GOT3 (cell line): ENCODE data around the gene TPSB2.
"Not testable (repeated sequence)": the region's sequence is repeated elsewhere in the genome, so short reads cannot be mapped to it uniquely, and the experiment has no call there.

ENCODE experiments used
- DNase-seq: peaks from one replicate; lab custom pipeline; 2025; ENCODE audit warnings: mixed read lengths; lab: John Stamatoyannopoulos, UW

Gene TPSB2

DNA sequence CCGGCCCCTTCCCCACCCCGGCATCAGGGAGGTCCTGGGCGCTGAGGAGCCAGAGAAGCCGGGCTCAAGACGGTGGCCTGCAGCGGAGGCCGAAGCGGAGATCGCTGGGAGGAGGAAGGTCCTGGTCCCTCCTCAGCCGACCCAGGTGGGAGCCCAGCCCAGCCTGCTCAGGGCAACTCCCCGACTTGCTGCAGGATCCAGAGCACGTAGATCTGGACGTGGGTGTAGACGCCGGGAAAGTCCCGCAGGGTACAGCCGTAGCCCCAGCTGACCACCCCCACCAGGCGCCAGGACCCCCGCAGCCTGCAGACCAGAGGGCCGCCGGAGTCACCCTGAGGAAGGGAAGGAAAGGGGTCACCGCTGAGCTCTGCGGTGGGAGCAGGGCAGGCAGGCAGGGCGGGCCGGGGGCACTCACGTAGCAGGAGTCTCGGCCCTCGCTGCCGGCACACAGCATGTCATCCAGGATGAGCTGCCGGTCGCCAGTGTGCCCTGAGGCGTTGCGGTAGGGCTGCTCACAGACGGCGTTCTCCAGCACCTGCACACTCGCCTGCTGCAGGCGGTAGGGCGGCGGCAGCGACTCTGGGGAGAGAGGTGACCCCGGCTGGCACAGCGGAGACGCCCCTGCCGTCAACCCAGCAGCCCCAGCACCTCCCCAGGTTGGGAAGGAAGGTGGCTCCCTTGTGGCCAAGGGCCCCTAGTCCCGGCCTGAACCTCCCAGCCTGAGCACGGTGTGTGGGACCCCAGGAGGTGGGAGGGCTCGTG is 31.3 kb upstream of the TPSB2 start:
- no peak for DNase-seq

DNA sequence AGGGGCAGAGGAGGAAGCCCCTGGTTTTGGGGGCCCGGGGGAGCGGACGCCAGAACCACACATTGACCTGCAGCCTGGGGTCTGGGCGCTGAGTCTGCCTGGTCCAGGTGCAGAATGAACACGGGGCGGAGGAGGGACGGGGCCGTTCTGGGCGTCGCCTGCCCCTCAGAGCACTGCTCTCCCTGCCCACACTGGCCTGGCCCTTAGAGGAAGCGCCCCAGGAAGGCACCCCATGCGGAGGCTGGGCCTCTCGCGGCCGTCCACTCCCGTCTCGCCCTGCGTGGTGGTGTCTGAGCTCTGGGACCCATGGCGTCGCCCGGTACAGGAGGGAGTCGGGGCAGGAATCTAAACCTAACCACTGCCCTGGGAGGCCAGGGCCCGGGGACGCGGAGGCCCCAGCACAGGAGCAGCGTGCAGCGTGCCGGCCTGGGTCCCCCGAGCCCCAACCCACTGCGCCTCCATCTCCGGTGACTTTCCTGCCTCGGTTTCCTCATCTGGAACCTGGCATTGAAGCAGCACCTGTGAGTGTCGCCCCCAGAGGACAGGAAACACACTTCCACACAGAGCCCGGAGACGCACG is 30.2 kb upstream of the TPSB2 start:
- DNase-seq: no peak

DNA sequence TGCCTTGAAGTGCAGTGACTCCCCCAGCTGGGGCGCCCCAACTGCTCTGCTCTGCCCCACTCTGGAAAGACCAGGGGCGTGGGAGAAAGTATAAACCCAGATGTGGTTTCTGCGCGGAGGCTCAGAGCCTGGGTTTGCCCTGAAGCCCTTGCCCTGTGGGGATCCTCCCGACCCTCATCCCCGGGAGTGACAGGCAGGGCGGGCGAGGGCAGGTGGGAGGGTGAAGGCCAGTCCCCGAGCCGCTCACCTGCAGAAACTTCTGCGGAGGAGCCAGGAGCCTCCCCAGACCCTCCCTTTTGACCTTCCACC is 29.7 kb upstream of the TPSB2 start:
- DNase-seq: no peak

DNA sequence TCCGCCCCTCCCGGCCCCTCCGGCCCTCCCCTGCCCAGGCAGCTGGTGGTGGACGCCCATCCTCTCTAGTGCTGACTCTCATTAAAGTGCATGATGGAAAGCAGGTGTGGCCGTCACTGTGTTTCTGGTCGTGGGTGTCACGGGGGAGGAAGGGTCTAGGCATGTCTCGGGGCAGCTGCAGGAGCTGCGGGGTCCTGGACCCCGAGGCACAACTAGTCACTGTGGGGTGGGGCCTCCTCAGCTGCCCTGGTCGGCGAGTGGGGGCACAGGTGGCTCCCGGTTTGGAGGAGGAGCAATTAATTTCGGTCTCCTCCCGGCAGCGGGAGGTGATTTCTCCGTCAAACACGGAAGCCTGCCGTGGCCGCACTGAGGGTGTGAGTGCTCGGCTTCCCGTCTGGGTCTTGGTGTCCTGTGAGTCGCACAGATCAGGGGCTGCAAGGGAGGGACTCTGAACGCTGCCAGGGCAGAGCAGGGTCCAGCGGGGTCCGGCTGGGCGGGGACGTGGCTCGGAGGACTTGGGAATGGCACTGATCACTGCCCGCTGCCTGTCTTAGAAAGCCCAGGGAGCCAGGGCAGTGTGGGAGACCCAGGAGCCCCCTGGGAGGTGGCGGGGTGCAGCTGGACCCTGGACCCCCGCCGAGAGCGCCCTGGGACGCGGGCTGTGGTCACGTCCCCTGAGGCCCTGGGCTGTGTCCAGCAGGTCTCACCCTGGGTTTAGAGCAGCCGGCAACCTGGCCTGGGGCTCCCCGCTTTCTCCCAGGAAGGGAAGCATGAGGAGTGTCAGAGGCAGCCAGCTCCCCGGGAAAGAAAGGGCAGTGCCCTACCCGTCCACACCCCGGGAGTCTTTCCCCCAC is 29.1 kb upstream of the TPSB2 start:
- DNase-seq: no peak

DNA sequence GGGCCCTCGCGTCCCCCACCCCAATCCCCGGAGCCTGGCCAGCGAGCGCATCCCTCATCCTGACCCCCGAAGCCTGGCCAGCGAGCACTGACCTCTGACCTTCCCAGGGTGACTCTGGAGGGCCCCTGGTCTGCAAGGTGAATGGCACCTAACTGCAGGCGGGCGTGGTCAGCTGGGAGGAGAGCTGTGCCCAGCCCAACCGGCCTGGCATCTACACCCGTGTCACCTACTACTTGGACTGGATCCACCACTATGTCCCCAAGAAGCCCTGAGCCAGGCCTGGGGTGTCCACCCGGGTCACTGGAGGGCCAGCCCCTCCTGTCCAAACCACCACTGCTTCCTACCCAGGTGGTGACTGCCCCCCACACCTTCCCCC is 28.2 kb upstream of the TPSB2 start:
- DNase-seq: no peak

DNA sequence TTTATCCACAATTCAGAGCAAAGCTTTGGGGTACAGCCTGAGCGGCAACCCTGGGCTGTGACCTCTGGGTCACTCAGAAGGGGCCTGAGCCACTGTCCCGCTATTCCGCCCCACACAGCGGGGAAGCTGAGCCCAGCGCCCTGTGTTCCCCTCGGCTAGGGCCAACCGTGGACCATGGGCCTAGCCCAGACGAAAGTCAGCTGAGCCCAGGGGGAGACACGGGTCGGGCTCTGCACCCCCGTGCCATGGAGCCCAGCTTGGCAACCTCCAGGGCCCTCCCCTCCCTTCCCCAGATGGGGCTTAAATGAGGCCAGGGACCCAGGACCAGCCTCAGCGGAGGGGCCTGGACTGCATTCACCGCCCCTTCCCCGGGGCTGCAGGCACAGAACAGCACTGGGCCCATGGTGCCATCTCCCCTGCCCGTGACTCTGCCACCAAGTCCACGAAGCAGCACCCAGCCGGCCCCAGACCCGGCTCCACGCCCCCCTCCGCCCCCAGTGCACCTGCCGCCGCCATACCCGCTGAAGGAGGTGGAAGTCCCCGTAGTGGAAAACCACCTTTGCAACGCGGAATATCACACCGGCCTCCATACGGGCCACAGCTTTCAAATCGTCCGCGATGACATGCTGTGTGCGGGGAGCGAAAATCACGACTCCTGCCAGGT is 27.7 kb upstream of the TPSB2 start:
- DNase-seq: no peak

DNA sequence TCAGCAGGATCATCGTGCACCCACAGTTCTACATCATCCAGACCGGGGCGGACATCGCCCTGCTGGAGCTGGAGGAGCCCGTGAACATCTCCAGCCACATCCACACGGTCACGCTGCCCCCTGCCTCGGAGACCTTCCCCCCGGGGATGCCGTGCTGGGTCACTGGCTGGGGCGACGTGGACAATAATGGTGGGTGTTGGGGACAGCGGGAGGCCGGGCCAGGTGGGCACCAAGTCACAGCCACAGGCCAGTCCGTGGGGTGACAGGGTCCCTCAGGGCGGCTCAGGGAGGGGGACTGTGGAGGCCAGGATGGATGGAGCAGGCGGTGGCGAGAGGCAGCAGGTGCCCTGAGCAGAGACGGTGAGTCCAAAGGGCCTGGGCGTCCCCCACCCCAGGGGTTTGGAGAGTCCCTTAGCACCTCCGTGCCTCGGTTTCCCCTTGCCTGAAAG is 26.9 kb upstream of the TPSB2 start:
- DNase-seq: no peak

DNA sequence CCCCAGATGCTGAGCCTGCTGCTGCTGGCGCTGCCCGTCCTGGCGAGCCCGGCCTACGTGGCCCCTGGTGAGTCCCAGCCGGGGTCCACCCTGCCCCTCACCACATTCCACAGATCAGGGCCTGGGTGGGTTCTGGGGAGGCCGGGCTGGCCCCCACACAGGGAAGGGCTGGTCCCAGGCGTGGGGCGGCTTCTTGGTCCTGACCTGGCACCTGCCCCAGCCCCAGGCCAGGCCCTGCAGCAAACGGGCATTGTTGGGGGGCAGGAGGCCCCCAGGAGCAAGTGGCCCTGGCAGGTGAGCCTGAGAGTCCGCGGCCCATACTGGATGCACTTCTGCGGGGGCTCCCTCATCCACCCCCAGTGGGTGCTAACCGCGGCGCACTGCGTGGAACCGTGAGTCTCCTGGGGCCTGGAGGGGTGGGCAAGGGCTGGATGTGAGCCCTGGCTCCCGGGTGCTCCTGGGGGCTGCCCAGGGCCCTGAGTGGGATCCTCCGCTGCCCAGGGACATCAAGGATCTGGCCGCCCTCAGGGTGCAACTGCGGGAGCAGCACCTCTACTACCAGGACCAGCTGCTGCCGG is 26.4 kb upstream of the TPSB2 start:
- not testable (repeated sequence) for DNase-seq

DNA sequence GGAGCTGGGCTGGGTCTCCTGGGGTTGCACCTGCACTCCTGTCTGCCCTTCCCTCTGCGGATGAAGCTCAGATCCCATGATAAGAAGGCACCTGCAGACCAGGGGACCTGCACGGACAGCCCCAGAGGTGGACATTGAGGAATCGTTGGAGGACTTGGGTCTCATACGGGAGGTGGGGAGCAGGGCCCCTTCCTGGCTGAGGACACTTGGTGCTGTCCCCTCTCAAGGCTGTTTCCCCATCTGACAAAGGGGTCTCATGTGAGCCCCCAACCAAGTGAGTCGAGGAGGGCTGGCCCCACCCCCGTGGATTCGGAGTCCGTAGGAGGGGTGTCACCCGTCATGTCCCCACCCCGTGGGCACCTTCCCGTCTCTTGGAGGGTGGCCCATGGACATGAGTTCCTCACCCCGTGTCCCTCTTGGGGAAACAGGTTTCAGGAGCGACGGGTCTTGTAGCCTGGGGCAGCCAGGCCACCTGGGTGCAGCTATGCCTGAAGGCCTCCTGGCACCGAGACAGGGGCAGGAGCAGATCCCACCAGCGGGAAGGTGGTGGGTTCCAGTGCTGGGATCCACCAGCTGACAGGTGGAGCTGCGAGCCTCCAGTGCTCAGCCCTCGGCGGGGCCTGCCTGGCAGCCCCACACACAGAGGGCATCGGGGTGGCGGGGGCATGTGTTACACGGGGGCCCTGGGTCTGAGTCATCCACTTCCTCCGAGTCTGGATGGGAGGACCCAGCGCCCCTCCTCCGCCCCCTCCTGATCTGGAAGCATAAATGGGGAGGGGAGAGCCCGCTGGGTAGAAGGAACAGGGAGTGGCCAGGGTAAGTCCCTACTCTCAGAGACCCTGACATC is 25.5 kb upstream of the TPSB2 start, which contains the start of gene TPSD1:
TSS of gene TPSD1 (plus strand) at position 794 of the 847 bp plus-strand sequence. CDS start 212 bp downstream, outside the sequence.
- not testable (repeated sequence) for DNase-seq

DNA sequence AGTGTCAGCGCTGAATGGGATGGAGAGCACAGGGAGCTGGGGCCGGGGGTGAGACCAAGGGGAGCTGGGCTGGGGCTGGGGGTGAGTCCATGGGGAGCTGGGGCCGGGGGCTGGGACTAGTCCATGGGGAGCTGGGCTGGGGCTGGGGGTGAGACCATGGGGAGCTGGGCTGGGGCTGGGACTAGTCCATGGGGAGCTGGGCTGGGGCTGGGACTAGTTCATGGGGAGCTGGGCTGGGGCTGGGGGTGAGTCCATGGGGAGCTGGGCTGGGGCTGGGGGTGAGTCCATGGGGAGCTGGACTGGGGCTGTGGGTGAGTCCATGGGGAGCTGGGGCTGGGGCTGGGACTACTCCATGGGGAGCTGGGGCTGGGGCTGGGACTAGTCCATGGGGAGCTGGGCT is 24.8 kb upstream of the TPSB2 start:
- not testable (repeated sequence) for DNase-seq

DNA sequence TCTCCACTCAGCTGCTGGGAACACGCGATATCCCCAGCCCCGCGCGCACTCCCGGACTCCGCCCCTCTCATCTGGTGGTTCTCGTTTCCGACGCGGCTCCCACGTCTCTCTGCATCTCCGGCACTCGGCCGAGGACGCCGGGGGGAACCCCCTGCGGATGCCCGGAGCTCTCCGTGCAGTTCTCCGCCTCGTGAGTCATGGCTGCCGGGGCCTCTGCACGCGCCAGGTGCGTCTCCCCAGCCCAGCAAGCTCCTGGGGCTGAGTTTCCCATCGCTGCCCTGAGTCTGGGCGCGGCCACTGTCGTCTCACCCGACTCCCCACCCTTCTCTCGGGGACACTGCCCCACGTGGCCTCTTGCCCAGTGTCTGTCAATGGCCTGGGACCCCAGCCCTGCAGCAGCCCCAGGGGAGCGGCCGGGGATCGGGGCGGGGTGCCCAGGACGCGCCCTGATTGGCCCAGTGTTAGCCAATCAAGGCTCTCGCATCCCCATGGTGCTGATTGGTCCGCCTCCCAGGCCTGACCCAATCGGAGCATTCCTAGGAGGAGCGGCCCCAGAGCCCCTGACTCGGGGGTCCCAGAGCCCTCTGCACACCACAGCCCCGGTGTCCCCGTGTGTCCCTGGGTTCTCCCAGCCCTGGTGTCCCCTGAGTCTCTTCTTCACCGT is 23.8 kb upstream of the TPSB2 start:
- not testable (repeated sequence) for DNase-seq

DNA sequence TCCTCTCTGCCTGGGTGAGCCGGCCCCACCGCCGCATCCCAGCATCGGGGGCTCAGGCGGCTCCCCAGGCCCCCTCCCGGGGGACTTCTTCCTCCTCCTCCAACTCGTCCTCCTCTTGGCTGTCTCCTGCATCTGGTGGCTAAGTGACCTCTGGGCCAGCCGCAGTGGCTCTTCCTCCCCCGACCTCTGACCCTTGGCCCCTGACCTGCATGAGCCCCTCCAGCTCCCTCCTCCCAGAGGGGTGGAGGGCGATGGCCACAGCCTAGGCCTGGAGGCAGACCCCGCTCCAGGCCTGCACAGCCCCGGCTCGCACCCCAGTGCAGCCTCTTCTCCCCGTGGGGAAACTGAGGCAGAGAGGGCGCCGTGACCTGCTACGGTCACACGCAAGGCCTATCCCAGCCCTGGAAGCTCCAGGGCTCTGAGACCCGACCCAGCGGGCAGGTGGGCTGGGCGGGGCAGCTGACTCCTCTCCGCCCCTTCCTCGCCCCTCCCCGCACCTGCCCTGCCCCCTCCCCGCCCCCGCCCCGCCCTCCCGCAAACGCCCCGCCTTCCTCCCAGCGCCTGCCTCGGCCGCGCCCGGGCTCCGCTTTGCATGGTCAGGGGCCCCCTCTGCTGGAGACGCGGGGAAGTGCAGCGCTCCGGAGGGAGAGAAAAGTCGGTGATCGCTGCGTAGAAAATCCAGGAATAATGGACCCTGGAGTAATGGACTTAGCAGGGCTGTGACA is 19.2 kb upstream of the TPSB2 start:
- not testable (repeated sequence) for DNase-seq

DNA sequence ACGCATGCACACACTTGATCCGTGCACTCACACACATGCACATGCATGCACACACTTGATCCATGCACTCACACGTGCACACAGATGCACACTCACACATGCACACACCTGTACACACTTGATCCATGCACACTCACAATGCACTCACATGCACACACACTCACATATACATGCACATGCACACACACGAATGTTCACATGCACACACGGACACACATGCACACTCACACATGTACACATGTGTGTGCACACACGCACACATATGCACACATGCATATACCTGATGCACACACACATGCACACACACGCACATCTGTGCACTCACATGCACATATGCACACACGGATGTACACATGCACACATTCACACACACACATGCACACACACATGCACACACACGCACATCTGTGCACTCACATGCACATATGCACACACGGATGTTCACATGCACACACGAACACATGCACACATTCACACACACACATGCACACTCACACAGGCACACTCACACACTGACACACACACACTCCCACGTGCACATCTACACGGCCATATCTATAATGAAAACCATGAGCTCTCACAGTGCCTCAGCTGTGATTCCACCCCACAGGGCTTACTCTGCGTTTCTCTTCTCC is 18.0 kb upstream of the TPSB2 start:
- not testable (repeated sequence) for DNase-seq

DNA sequence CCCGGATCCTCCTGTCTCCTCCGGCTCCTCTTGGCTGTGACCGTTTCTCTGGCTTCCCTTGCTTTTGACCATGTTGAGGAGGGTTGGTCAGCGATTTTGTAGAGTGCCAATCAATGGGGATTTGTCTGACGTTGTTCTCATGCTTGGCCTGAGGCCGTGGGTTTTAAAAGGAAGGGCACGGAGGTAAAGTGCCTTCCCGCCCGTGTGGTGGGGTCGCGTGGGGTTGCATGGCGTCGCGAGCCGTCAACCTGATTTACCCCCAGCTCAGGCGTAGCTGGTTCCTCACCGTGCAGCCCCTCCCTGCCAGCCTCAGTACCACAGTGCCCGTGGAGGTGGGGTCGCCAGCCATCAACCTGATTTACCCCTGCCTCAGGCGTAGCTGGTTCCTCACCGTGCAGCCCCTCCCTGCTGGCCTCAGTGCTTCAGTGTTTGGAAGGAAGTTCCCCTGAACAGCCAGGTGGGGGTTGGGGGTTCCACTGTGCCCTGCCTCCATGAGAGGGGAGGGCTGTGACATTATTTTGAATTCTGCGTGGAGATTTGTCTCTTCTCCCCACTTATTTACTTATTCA is 15.6 kb upstream of the TPSB2 start:
- no peak for DNase-seq

DNA sequence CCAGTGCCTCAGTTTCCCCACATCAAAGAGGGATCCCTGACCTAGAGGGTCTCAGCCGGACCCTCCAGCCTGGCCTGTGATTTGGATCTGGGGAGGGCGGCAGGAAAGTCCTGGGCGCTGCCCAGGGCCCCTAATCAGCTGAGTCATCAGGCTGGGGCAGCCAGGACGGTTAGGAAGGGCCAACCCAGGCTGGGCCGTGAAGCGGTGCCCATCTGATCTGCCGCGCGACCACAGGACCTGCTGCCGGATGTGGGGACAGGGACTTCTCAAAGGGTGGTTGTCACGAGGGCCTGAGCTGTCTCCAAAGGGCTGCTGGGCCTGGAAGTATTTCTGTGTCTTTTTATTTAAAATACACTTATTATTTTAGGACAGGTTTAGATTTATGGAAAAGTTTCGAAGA is 14.9 kb upstream of the TPSB2 start:
- DNase-seq: no peak

DNA sequence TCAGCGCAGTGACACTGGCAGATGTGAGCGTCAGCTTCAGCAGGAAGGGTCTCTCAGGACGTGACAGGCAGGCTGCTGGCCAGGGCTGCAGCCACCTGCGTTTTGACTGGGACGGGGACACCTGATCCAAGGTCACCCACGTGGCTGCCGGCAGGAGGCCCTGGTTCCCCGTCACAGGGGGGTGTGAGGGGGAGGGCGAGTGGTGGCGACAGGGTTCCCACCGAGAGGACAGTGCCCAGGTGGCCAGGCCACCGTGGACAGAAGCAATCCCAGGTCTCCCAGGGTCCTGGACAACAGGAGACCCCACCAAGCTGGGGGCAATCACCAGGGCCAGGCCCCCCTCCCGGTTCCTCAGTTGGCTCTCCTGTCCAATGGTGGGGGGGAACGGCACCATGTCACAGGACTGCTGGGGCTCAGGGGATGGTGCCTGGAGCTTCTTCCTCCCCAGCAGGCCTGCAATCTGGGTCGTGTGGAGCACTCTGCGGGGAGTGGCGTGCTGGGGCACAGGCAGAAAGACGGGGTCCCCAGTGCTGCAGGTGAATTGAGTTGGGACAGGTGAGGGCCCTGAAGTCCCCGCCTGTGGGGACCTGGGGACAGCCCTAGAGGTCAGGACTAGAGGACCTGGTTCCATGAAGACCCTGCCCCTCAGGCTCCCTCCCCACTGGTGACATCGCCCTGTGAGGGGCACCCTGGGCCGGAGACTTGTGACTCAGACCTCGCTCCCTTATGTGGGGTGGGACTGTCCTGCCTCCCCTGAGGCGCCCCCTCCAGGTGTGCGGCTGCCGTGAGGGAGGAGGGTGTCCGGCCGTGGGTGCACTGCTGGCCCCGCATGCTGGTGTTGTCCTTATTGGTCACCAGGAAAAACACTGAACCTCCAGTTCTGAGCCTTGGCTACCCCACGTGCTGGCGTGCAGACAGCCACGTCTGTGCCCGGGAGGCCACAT is 14.2 kb upstream of the TPSB2 start:
- not testable (repeated sequence) for DNase-seq

DNA sequence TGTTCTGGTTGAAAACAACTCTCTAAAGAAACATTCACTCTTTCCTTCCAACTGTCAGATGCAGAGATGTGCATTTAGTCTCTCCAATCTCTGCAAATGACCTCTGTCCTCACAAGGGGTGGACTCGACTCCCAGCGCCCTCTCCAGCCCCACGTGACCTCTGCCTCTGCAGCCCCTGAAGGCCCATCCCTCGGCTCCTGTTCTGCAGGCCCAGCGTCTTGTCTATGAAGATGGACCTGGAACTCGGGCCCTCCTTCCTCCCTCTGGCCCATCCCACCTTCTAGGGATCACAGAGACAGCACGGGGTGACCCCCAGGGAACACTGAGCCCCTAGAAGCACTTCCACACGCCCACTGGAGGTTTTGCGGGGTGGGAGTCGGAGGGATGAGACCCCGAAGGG is 13.4 kb upstream of the TPSB2 start:
- DNase-seq: not testable (repeated sequence)

DNA sequence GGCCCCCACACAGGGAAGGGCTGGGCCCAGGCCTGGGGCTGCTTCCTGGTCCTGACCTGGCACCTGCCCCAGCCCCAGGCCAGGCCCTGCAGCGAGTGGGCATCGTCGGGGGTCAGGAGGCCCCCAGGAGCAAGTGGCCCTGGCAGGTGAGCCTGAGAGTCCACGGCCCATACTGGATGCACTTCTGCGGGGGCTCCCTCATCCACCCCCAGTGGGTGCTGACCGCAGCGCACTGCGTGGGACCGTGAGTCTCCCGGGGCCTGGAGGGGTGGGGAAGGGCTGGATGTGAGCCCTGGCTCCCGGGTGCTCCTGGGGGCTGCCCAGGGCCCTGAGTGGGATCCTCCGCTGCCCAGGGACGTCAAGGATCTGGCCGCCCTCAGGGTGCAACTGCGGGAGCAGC is 11.1 kb upstream of the TPSB2 start:
- DNase-seq: not testable (repeated sequence)
